GM23338 (cell line): Measurements from ENCODE around the gene CTNNA2. TPM values are rescaled to one million over a fixed set of nuclear protein-coding genes. Genes with fewer than 3 reads are reported as not detected.

Experiments used
- ATAC-seq: fragments of 200-7000 bp; cut with Tn5 transposase; 3 replicates; pipeline ENCODE4 v1.9.1; 2020
- DNase-seq: peaks from one replicate; pipeline ENCODE4 v3.0.0-alpha.2; 2015; ENCODE audit warnings: low spot score
- H2AFZ ChIP-seq: fragments of 200-600 bp; sonication (generic); 2 replicates; pipeline ENCODE4 v1.8.0; 2016; ENCODE audit warnings: antibody characterized with exemption, mild to moderate bottlenecking, moderate library complexity
- H3F3A ChIP-seq: fragments of 200-600 bp; sonication (generic); replicated peaks from 2 replicates; pipeline ENCODE4 v1.8.0; 2017; ENCODE audit warnings: antibody characterized with exemption, mixed run types, low read depth
- H3K27ac ChIP-seq: fragments of 200-600 bp; sonication (generic); 2 replicates; pipeline ENCODE4 v1.6.1; 2016; ENCODE audit warnings: low read depth
- H3K27me3 ChIP-seq: fragments of 200-600 bp; sonication (generic); 2 replicates; pipeline ENCODE4 v1.8.0; 2016; ENCODE audit warnings: mild to moderate bottlenecking, mixed run types, moderate library complexity; ENCODE audit not compliant: insufficient read depth
- H3K36me3 ChIP-seq: fragments of 200-600 bp; sonication (generic); 2 replicates; pipeline ENCODE4 v1.8.0; 2016; ENCODE audit warnings: mild to moderate bottlenecking; ENCODE audit not compliant: insufficient read depth
- H3K4me1 ChIP-seq: fragments of 200-600 bp; sonication (generic); 2 replicates; pipeline ENCODE4 v1.8.0; 2016; ENCODE audit warnings: mild to moderate bottlenecking, moderate library complexity; ENCODE audit not compliant: insufficient read depth
- H3K4me2 ChIP-seq: fragments of 200-600 bp; sonication (generic); 2 replicates; pipeline ENCODE4 v1.7.1; 2017; ENCODE audit warnings: mixed run types
- H3K4me3 ChIP-seq: fragments of 200-600 bp; sonication (generic); 2 replicates; pipeline ENCODE4 v1.6.1; 2016; ENCODE audit warnings: mixed run types
- H3K79me2 ChIP-seq: fragments of 200-600 bp; sonication (generic); replicated peaks from 2 replicates; pipeline ENCODE4 v1.8.0; 2017; ENCODE audit warnings: mild to moderate bottlenecking; ENCODE audit not compliant: insufficient read depth
- H3K9me2 ChIP-seq: fragments of 200-600 bp; sonication (generic); 2 replicates; pipeline ENCODE4 v1.8.0; 2017; ENCODE audit not compliant: insufficient read depth
- H4K20me1 ChIP-seq: fragments of 200-600 bp; sonication (generic); replicated peaks from 2 replicates; pipeline ENCODE4 v1.8.0; 2017; ENCODE audit warnings: mild to moderate bottlenecking; ENCODE audit not compliant: insufficient read depth
- H3K27ac Mint-ChIP-seq: 2 replicates; pipeline ENCODE4 v1.8.0; 2020; ENCODE audit warnings: inconsistent platforms, mild to moderate bottlenecking, moderate library complexity, mixed read lengths
- H3K27me3 Mint-ChIP-seq: 3 replicates; pipeline ENCODE4 v1.8.0; 2022; ENCODE audit warnings: low read depth, mild to moderate bottlenecking, moderate library complexity, mixed read lengths, inconsistent platforms; ENCODE audit not compliant: insufficient read depth, poor library complexity
- H3K36me3 Mint-ChIP-seq: 3 replicates; pipeline ENCODE4 v1.8.0; 2021; ENCODE audit warnings: low read depth, mild to moderate bottlenecking, inconsistent platforms, moderate library complexity, mixed read lengths
- H3K4me1 Mint-ChIP-seq: 3 replicates; pipeline ENCODE4 v1.8.0; 2020; ENCODE audit warnings: mild to moderate bottlenecking, inconsistent platforms, mixed read lengths
- H3K4me3 Mint-ChIP-seq: 3 replicates; pipeline ENCODE4 v1.8.0; 2021; ENCODE audit warnings: moderate library complexity, mild to moderate bottlenecking, inconsistent platforms, mixed read lengths
- H3K9me3 Mint-ChIP-seq: 3 replicates; pipeline ENCODE4 v1.8.0; 2020; ENCODE audit warnings: moderate library complexity, mild to moderate bottlenecking, inconsistent platforms, mixed read lengths
- CREB1 ChIP-seq: fragments of 250-450 bp; sonication (Bioruptor Pico); IDR thresholded peaks from 2 replicates; pipeline ENCODE4 v1.5.0; 2020; ENCODE audit warnings: low read depth, mild to moderate bottlenecking, moderate library complexity
- EZH2 ChIP-seq: fragments of 200-600 bp; sonication (generic); IDR thresholded peaks from one replicate; pipeline ENCODE4 v1.8.0; 2017; ENCODE audit warnings: antibody characterized with exemption, mild to moderate bottlenecking, low read depth; ENCODE audit not compliant: unreplicated experiment
- EZH2phosphoT487 ChIP-seq: fragments of 200-600 bp; sonication (generic); IDR thresholded peaks from one replicate; pipeline ENCODE4 v1.8.1; 2018; ENCODE audit warnings: antibody characterized with exemption; ENCODE audit not compliant: unreplicated experiment
- JUNB ChIP-seq: IDR thresholded peaks from one replicate; pipeline ENCODE4 v1.6.1; 2016; ENCODE audit warnings: antibody characterized with exemption; ENCODE audit not compliant: unreplicated experiment
- NANOG ChIP-seq: IDR thresholded peaks from 2 replicates; pipeline ENCODE4 v1.6.1; 2016; ENCODE audit warnings: antibody characterized with exemption, borderline replicate concordance
- POLR2AphosphoS5 ChIP-seq: IDR thresholded peaks from 2 replicates; pipeline ENCODE4 v1.6.1; 2016; ENCODE audit warnings: antibody characterized with exemption, low read depth
- STAT1 ChIP-seq: IDR thresholded peaks from one replicate; pipeline ENCODE4 v1.6.1; 2016; ENCODE audit warnings: antibody characterized with exemption; ENCODE audit not compliant: unreplicated experiment
- ZNF114 ChIP-seq: fragments of 250-450 bp; sonication (Bioruptor Pico); IDR thresholded peaks from 2 replicates; pipeline ENCODE4 v1.5.0; 2020; ENCODE audit warnings: mild to moderate bottlenecking, moderate library complexity
- ZNF331 ChIP-seq: fragments of 250-450 bp; sonication (Bioruptor Pico); IDR thresholded peaks from 2 replicates; pipeline ENCODE4 v1.5.0; 2020; ENCODE audit warnings: low read depth, mild to moderate bottlenecking, moderate library complexity
- polyA plus RNA-seq: library from polyadenylated mRNA; unstranded; fragments of >200 nt; fragmentation: Nextera tagmentation; extraction: Ambion mirVana; gene quantifications from 2 replicates; pipeline ENCODE4 v1.2.1, GENCODE V29; 2016
- total RNA-seq: library from RNA; depleted of rRNA; stranded (reverse); fragments of >200 nt; shearing (Covaris generic); gene quantifications from 2 replicates; pipeline ENCODE4 v1.2.3, GENCODE V29; 2014
- TF ChIP-seq, protein P1 (sequence below): IDR thresholded peaks from one replicate; pipeline ENCODE4 v1.6.1; 2018; ENCODE audit warnings: antibody characterized with exemption; ENCODE audit not compliant: unreplicated experiment
- TF ChIP-seq, protein P2 (sequence below): IDR thresholded peaks from 2 replicates; pipeline ENCODE4 v1.6.1; 2016; ENCODE audit warnings: antibody characterized with exemption
- TF ChIP-seq, protein P3 (sequence below): fragments of 250-450 bp; sonication (Bioruptor Pico); IDR thresholded peaks from 2 replicates; pipeline ENCODE4 v1.5.0; 2020; ENCODE audit warnings: mild to moderate bottlenecking, moderate library complexity
- TF ChIP-seq, protein P4 (sequence below), 2 experiments: fragments of 200-600 bp in 1 of 2; sonication (generic) in 1 of 2; conservative IDR thresholded peaks; 2 replicates each; pipeline versions ENCODE4 v1.5.1 to v1.6.1; 2016 to 2017; ENCODE audit warnings: antibody characterized with exemption in 2 of 2, low read depth in 2 of 2, mild to moderate bottlenecking in 2 of 2, moderate library complexity in 1 of 2

The CTNNA2 gene
- total and polyA plus RNA-seq, 2 experiments from 2014 or later = 6.4 to 15.6 TPM

DNA sequence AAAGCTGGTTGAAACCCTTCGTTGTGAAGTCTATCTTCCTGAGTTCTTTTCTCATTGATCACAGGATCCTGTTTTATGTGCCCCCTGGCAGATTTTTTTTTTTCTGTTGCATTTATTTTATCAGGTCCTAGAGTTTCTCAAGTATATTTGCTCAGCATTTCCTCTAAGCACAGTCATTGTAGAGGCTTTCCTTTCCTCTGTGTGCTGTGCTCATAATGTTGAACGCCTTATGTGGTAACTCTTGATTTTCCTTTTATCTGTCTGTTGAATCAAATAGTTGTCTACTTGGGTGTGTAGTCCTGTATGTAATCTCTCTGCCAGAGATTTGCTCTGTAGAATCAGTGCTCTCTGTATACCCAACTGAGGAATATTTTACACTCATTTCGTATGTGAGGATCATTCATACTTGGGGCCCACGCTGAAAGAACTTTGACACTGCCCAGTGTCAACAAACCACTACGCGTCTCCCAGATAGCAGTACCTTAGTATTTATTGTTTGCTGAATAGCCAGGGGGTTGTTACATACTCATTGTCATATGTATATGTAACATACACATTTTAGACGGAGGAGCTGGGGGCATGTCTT, 118.2 kb downstream of the CTNNA2 start:
- Histone ChIP-seq H3K27ac (no peak overlapping the region), H4K20me1 (no peaks in the 10 kb centered on the region), H3K4me2 (no peak overlapping the region), H3K27me3 (no peaks in the 10 kb centered on the region), H3F3A (no peaks in the 10 kb centered on the region), H3K4me3 (no peak overlapping the region), H3K4me1 (no peaks in the 10 kb centered on the region), H3K9me2 (no peaks in the 10 kb centered on the region), H2AFZ (no peak overlapping the region), H3K36me3 (no peaks in the 10 kb centered on the region), H3K79me2 (no peaks in the 10 kb centered on the region)
- Mint-ChIP-seq H3K4me1 (peaks cover 2% of the 10 kb centered on the region; the same call in 2 of the 3 replicates), H3K36me3 (peaks cover 4% of the 10 kb centered on the region; the same call in 1 of the 3 replicates), H3K9me3 (no peaks in the 10 kb centered on the region; the same call in 1 of the 3 replicates), H3K4me3 (no peak overlapping the region), H3K27ac (0 out of 2 replicates have a peak overlapping the region, but pooled peaks have one; percentile 7), H3K27me3 (peaks cover 1% of the 10 kb centered on the region)
- TF ChIP-seq JUNB = no peak
- TF ChIP-seq, protein P1, sequence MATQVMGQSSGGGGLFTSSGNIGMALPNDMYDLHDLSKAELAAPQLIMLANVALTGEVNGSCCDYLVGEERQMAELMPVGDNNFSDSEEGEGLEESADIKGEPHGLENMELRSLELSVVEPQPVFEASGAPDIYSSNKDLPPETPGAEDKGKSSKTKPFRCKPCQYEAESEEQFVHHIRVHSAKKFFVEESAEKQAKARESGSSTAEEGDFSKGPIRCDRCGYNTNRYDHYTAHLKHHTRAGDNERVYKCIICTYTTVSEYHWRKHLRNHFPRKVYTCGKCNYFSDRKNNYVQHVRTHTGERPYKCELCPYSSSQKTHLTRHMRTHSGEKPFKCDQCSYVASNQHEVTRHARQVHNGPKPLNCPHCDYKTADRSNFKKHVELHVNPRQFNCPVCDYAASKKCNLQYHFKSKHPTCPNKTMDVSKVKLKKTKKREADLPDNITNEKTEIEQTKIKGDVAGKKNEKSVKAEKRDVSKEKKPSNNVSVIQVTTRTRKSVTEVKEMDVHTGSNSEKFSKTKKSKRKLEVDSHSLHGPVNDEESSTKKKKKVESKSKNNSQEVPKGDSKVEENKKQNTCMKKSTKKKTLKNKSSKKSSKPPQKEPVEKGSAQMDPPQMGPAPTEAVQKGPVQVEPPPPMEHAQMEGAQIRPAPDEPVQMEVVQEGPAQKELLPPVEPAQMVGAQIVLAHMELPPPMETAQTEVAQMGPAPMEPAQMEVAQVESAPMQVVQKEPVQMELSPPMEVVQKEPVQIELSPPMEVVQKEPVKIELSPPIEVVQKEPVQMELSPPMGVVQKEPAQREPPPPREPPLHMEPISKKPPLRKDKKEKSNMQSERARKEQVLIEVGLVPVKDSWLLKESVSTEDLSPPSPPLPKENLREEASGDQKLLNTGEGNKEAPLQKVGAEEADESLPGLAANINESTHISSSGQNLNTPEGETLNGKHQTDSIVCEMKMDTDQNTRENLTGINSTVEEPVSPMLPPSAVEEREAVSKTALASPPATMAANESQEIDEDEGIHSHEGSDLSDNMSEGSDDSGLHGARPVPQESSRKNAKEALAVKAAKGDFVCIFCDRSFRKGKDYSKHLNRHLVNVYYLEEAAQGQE = no peak
- no peak for TF ChIP-seq EZH2phosphoT487
- TF ChIP-seq, protein P2, sequence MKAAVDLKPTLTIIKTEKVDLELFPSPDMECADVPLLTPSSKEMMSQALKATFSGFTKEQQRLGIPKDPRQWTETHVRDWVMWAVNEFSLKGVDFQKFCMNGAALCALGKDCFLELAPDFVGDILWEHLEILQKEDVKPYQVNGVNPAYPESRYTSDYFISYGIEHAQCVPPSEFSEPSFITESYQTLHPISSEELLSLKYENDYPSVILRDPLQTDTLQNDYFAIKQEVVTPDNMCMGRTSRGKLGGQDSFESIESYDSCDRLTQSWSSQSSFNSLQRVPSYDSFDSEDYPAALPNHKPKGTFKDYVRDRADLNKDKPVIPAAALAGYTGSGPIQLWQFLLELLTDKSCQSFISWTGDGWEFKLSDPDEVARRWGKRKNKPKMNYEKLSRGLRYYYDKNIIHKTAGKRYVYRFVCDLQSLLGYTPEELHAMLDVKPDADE = no peak
- no peak for TF ChIP-seq STAT1
- TF ChIP-seq, protein P3, sequence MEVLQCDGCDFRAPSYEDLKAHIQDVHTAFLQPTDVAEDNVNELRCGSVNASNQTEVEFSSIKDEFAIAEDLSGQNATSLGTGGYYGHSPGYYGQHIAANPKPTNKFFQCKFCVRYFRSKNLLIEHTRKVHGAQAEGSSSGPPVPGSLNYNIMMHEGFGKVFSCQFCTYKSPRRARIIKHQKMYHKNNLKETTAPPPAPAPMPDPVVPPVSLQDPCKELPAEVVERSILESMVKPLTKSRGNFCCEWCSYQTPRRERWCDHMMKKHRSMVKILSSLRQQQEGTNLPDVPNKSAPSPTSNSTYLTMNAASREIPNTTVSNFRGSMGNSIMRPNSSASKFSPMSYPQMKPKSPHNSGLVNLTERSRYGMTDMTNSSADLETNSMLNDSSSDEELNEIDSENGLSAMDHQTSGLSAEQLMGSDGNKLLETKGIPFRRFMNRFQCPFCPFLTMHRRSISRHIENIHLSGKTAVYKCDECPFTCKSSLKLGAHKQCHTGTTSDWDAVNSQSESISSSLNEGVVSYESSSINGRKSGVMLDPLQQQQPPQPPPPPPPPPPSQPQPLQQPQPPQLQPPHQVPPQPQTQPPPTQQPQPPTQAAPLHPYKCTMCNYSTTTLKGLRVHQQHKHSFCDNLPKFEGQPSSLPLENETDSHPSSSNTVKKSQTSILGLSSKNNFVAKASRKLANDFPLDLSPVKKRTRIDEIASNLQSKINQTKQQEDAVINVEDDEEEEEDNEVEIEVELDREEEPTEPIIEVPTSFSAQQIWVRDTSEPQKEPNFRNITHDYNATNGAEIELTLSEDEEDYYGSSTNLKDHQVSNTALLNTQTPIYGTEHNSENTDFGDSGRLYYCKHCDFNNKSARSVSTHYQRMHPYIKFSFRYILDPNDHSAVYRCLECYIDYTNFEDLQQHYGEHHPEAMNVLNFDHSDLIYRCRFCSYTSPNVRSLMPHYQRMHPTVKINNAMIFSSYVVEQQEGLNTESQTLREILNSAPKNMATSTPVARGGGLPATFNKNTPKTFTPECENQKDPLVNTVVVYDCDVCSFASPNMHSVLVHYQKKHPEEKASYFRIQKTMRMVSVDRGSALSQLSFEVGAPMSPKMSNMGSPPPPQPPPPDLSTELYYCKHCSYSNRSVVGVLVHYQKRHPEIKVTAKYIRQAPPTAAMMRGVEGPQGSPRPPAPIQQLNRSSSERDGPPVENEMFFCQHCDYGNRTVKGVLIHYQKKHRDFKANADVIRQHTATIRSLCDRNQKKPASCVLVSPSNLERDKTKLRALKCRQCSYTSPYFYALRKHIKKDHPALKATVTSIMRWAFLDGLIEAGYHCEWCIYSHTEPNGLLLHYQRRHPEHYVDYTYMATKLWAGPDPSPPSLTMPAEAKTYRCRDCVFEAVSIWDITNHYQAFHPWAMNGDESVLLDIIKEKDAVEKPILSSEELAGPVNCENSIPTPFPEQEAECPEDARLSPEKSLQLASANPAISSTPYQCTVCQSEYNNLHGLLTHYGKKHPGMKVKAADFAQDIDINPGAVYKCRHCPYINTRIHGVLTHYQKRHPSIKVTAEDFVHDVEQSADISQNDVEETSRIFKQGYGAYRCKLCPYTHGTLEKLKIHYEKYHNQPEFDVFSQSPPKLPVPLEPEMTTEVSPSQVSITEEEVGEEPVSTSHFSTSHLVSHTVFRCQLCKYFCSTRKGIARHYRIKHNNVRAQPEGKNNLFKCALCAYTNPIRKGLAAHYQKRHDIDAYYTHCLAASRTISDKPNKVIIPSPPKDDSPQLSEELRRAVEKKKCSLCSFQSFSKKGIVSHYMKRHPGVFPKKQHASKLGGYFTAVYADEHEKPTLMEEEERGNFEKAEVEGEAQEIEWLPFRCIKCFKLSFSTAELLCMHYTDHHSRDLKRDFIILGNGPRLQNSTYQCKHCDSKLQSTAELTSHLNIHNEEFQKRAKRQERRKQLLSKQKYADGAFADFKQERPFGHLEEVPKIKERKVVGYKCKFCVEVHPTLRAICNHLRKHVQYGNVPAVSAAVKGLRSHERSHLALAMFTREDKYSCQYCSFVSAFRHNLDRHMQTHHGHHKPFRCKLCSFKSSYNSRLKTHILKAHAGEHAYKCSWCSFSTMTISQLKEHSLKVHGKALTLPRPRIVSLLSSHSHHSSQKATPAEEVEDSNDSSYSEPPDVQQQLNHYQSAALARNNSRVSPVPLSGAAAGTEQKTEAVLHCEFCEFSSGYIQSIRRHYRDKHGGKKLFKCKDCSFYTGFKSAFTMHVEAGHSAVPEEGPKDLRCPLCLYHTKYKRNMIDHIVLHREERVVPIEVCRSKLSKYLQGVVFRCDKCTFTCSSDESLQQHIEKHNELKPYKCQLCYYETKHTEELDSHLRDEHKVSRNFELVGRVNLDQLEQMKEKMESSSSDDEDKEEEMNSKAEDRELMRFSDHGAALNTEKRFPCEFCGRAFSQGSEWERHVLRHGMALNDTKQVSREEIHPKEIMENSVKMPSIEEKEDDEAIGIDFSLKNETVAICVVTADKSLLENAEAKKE (CRISPR knock-in tag) = no peak
- no peak for TF ChIP-seq ZNF331 (CRISPR knock-in tag)
- TF ChIP-seq EZH2 = no peak
- TF ChIP-seq CREB1 (CRISPR knock-in tag) = no peak
- no peak for TF ChIP-seq POLR2AphosphoS5
- TF ChIP-seq ZNF114 (CRISPR knock-in tag) = no peak
- TF ChIP-seq, protein P4, sequence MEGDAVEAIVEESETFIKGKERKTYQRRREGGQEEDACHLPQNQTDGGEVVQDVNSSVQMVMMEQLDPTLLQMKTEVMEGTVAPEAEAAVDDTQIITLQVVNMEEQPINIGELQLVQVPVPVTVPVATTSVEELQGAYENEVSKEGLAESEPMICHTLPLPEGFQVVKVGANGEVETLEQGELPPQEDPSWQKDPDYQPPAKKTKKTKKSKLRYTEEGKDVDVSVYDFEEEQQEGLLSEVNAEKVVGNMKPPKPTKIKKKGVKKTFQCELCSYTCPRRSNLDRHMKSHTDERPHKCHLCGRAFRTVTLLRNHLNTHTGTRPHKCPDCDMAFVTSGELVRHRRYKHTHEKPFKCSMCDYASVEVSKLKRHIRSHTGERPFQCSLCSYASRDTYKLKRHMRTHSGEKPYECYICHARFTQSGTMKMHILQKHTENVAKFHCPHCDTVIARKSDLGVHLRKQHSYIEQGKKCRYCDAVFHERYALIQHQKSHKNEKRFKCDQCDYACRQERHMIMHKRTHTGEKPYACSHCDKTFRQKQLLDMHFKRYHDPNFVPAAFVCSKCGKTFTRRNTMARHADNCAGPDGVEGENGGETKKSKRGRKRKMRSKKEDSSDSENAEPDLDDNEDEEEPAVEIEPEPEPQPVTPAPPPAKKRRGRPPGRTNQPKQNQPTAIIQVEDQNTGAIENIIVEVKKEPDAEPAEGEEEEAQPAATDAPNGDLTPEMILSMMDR (conservative IDR thresholded peaks at IDR 0.05; ENCODE audit: low read depth in 2 of 2) = no peak
- no peak for TF ChIP-seq NANOG
- ATAC-seq (no peak), DNase-seq (no peak)
